Epithelial cell of proximal tubule (primary cell): ENCODE measurements around the gene GTF2H4. TPM values are rescaled to one million over a fixed set of nuclear protein-coding genes. Genes with fewer than 3 reads are reported as not detected.
A peak's percentile ranks its signal among the peaks of the same experiment; 100 is the strongest.

Experiments used
- DNase-seq: peaks from one replicate; pipeline ENCODE4 v3.0.0-alpha.2; 2011; ENCODE audit warnings: low read depth
- H3K4me3 ChIP-seq: 2 replicates; pipeline ENCODE4 v1.5.1; 2011; ENCODE audit warnings: low read depth, mild to moderate bottlenecking, low read length
- total RNA-seq: library from RNA; depleted of rRNA; stranded (reverse); fragments of >200 nt; gene quantifications from 2 replicates; pipeline ENCODE4 v1.2.3, GENCODE V29; 2015
- TF ChIP-seq, protein P1 (sequence below): conservative IDR thresholded peaks from 2 replicates; pipeline ENCODE4 v1.5.1; 2012; ENCODE audit warnings: low read depth, mild to moderate bottlenecking, low read length

Gene GTF2H4
- total RNA-seq, 1 donor from 2014 or later = 19.1 TPM

DNA sequence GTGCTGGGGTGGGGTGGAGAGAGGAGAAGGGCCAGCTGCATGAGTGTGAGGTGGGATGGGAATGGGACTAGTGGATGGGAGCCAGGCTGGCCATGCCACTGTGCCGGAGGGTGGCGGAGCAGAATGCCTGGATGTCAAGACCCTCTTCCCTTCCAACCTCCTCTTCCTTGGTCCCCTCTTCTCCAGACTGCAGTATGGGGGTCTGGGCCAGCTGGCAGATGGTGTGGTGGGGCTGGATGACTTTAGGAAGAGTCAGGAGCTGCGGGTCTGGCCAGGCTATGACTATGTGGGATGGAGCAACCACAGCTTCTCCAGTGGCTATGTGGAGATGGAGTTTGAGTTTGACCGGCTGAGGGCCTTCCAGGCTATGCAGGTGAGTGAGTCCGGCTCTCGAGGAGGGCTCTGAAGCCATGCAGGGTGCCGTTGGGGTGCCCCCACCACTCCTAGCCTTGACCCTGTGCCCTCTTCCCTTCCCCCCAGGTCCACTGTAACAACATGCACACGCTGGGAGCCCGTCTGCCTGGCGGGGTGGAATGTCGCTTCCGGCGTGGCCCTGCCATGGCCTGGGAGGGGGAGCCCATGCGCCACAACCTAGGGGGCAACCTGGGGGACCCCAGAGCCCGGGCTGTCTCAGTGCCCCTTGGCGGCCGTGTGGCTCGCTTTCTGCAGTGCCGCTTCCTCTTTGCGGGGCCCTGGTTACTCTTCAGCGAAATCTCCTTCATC, 16.0 kb upstream of the GTF2H4 start:
- no peak for DNase-seq
- TF ChIP-seq, protein P1, sequence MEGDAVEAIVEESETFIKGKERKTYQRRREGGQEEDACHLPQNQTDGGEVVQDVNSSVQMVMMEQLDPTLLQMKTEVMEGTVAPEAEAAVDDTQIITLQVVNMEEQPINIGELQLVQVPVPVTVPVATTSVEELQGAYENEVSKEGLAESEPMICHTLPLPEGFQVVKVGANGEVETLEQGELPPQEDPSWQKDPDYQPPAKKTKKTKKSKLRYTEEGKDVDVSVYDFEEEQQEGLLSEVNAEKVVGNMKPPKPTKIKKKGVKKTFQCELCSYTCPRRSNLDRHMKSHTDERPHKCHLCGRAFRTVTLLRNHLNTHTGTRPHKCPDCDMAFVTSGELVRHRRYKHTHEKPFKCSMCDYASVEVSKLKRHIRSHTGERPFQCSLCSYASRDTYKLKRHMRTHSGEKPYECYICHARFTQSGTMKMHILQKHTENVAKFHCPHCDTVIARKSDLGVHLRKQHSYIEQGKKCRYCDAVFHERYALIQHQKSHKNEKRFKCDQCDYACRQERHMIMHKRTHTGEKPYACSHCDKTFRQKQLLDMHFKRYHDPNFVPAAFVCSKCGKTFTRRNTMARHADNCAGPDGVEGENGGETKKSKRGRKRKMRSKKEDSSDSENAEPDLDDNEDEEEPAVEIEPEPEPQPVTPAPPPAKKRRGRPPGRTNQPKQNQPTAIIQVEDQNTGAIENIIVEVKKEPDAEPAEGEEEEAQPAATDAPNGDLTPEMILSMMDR = no peak
- H3K4me3 ChIP-seq = no peak overlapping the region

DNA sequence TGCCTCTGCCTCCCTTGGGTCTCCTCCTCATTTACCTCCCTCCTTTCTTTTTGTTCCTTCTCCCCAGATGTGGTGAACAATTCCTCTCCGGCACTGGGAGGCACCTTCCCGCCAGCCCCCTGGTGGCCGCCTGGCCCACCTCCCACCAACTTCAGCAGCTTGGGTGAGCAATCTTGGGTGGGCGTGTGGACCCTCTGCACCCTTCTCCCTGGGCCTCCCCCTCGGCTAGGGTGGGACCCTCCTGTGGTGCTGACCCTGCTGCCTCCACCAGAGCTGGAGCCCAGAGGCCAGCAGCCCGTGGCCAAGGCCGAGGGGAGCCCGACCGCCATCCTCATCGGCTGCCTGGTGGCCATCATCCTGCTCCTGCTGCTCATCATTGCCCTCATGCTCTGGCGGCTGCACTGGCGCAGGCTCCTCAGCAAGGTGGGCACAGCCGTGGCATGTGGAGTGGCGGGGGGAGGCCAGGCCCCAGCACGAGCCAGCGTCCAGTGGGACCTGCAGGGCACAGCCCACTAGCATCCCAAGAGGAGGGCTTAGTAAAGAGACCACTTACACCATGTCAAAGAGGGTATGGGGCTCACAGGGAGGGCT, 14.9 kb upstream of the GTF2H4 start:
- no peak overlapping the region for H3K4me3 ChIP-seq
- TF ChIP-seq, protein P1 = peak; percentile 23
- no peak for DNase-seq

DNA sequence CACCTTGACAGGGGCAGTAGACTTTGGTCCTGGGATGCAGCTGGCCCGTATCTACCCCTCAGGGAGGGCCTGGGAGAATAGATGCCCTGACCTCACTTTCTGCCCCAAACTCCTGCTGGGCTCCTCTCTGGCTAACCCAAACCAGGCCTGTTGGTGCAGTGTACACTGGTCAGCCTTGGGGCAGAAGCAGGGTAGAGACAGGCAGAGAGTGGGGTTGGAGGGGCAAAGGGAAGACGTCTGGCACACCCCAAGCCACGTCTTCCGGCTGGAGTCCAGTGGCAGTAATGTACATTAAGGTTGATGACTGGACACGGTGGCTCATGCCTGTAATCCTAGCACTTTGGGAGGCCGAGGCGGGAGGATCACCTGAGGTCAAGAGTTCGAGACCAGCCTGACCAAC, 14.3 kb upstream of the GTF2H4 start:
- TF ChIP-seq, protein P1 = no peak
- no peak for DNase-seq
- no peak overlapping the region for H3K4me3 ChIP-seq

DNA sequence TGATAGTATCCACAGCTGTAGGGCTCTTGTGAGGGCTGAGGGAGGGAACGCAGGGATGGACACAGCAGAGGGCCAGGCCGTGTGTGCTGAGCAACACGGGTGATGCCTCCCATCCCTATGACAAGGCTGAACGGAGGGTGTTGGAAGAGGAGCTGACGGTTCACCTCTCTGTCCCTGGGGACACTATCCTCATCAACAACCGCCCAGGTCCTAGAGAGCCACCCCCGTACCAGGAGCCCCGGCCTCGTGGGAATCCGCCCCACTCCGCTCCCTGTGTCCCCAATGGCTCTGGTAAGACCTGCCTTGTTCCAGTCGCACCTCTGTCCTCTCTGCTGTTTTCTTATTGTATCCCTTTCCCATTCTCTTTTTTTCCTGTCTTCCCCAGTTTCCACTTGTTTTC, 13.6 kb upstream of the GTF2H4 start:
- TF ChIP-seq, protein P1 = no peak
- no peak for DNase-seq
- no peak overlapping the region for H3K4me3 ChIP-seq

DNA sequence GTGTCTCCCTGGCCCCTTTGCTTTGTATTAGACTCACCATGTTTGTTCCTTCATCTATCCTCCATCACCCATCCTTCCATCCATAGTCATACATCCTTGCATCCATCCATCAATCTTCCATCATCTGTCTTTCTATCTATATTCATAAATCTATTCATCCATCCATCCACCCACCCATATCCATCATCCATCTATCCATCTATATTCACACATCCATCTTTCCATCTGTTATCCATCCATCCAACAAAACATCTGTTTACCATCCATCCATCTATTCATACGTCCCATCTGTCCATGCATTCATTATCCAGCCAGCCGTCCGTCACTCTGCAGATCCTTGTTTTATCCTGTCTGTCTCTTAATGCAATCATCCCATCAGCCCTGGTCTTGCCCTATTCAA, 13.1 kb upstream of the GTF2H4 start:
- TF ChIP-seq, protein P1 = no peak
- no peak for DNase-seq
- H3K4me3 ChIP-seq = no peak overlapping the region

DNA sequence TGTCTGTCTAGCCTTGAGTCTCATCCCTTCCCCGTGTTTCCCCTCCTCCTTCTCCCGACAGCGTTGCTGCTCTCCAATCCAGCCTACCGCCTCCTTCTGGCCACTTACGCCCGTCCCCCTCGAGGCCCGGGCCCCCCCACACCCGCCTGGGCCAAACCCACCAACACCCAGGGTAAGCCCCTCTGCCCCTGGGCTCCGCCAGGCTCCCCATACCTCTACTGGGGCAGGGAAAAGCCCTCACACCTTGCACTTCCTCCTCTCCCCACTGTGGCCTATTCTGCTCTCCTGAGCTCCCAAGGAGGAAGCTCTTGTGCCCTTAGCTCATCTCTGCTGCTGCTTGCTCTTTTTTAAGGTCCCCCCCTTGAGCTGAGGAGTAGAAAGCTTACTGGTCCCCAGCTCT, 12.7 kb upstream of the GTF2H4 start:
- TF ChIP-seq, protein P1 = no peak
- H3K4me3 ChIP-seq = no peak overlapping the region
- no peak for DNase-seq

DNA sequence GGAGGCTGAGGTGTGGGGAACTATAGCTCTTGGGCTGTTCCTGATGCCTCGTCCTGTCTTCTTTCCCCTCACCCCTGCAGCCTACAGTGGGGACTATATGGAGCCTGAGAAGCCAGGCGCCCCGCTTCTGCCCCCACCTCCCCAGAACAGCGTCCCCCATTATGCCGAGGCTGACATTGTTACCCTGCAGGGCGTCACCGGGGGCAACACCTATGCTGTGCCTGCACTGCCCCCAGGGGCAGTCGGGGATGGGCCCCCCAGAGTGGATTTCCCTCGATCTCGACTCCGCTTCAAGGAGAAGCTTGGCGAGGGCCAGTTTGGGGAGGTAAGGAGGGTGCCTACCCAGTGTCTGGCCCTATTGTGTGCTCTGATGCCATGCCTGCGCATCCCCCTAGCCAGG, 11.5 kb upstream of the GTF2H4 start:
- TF ChIP-seq, protein P1 = no peak
- H3K4me3 ChIP-seq = no peak overlapping the region
- no peak for DNase-seq
